ENCODE measurements around the gene MYO7A.

MYO7A gene

DNA sequence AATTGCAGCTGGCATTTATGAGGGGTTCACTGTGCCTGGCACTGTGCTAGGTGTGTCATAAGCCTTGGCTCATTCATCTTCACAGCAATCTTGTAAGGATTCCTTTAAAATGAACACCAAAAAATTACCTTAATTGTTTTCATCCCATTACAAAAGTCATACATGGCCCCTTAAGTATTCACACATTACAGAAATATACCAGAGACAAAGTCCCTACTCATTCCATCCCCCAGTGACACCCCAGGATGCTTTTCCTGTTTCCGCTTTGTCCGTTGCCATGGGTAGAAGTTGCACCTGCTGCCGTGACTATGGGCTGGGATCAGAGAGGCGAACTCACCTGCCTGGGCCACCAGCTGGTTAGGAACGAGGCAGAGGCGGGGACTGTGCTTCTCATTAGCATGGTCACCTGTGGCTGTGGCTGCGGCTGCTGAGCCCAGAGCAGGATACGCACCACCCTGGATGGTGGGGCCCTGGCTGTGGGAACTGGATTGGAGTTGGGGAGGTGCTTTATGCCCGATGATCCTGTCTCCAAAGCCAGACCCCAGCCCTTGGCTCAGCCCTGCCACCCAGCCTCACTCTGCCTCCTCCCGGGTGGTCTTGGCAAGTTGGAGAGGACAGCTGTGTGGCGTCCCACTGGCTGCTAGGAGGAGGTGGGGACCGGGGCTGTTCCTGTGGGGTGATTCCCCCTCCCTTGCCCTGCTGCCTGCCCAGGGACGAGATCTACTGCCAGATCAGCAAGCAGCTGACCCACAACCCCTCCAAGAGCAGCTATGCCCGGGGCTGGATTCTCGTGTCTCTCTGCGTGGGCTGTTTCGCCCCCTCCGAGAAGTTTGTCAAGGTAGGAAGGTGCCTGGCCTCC is 60.8 kb downstream of the MYO7A start:
- DNase-seq = no peak

DNA sequence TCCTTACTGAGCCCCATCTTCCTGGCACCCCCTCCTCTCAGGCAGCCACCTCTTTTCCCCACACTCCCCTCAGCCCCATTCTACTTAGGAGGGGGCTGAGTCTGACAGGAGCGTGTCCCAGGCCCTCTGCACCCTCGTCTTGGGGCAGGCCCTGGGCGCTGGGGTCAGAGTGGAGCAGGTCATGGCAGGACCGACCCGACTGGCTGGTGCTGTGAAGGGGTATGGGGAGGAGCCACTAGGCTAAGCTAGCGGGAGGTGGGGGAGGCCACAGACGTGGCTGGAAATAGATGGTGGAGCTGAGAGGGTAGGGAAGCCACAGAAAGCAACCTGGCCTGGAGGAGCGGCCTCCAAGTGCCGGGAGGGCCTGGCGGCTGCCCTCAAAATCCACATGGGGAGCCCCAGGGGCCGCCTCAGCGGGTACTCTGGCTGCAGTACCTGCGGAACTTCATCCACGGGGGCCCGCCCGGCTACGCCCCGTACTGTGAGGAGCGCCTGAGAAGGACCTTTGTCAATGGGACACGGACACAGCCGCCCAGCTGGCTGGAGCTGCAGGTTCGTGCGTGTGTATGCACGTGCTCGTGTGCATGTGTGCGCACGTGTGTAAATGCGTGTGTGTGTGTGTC is 61.7 kb downstream of the MYO7A start:
- DNase-seq = no peak

DNA sequence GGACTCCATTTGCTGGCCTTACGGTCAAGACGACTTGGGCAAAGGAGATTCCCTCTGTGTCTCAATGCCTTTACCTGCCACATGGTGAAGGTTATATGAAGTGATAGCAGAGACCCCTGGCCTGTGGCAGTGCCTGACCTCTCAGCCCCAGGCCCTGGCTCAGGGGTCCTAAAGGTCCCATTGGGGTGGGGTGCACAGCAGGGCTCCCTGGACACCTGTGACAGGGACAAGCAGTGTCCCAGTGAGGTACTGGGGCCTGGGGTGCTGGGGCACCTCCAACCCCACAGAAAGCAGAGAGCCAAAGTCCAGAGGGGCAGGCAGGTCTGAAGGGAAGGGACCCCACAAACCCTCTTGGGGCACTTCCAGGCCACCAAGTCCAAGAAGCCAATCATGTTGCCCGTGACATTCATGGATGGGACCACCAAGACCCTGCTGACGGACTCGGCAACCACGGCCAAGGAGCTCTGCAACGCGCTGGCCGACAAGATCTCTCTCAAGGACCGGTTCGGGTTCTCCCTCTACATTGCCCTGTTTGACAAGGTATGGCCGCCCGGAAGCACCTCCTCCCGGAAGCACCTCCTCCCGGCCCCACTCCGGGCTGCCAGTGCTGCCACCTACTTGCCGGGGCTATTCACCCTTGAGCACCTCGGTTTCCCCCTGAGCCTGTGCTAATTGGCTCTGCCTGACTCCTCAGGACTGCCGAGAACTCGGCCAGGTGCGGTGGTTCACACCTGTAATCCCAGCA is 62.5 kb downstream of the MYO7A start:
- no peak for DNase-seq

DNA sequence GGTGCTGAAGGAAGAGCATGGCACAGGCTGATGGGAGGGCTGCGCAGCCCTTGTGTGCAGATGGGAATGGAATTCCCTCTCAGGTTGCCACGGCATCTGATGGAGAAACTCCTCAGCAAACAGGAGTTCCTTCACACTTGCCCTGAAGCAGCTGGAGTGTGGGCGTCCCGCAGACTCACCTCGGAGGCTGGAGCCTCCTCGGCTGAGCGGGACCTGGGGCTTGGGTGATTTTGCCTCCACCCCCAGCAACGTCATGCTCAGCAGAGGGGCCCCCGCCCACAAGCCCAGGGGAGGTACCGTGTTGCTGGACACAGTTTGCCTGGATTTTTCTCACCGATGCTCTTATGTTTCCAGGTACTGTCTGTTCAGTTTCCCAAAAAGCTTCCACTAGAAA is 63.4 kb downstream of the MYO7A start:
- no peak for DNase-seq

DNA sequence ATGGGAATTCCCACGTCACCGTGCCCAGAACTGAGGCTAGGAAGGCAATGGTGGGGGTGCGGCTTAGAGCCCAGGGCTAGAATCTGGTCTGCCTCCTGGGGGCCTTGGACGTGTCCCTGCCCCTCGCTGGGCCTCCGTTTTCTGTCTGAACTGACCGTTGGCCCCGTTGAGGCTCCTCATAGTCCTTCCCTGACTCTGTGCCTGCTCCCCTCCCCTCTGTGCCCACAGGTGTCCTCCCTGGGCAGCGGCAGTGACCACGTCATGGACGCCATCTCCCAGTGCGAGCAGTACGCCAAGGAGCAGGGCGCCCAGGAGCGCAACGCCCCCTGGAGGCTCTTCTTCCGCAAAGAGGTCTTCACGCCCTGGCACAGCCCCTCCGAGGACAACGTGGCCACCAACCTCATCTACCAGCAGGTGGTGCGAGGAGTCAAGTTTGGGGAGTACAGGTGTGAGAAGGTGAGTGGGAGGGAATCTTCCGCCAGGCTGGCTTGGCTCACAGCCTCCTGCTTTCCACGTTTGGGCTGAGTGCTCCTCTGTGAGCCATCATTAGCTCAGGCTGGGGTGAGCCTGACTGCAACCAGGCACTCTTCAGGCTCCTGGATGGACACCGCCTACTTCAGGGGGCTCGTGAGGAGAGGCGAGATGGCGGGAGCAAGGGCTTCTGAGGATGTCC is 63.9 kb downstream of the MYO7A start:
- no peak for DNase-seq

DNA sequence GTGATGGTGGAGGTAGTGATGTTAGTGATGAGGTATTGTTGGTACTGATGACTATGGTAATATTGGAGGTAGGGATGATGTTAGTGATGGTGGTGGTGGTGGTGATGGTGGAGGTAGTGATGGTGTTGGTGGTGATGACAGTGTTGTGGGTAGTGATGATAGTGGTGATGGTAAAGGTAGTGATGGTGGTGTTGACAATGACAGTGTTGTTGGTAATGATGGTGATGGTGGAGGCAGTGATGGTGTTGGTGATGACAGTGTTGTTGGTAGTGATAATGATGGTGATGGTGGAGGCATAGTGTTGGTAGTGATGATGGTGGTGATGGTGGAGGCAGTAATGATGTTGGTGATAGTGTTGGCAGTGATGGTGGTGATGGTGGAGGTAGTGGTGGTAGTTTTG is 65.1 kb downstream of the MYO7A start:
- DNase-seq = no peak

DNA sequence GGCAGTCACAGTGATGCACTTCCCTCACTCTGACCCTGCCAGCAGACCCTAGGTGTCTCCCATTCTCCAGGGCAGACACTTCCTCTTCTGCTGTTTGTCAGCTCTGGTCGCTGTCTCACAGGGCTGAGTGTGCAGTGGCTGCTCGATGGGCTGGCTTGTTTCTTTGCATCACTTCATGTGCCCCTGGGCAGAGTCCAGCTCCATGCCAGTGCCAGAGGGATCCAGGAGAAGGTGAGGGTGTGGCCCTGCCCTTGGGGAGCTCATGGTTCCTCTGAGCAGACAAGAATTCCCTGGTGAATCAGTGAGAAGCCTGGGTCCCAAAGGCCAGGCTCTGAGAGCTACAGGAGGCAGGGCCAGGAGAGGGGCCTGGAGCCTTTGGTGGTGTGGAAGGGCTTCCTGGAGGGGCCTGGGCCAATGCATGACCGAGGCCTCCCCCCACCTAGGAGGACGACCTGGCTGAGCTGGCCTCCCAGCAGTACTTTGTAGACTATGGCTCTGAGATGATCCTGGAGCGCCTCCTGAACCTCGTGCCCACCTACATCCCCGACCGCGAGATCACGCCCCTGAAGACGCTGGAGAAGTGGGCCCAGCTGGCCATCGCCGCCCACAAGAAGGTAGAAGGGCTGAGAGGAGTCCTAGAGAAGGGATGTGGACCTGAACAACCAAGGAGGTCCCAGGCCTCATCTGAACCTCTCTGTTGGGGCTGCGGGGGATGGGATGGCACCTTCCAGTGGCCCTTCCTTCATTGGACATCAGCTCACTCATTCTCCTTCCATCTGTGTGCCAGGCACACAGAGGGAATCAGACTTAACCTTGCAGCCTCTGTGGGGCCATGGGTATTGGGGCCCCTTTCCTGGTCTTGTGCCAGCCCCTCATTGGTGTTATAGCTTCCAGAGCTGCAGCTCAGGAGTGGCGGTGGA is 66.1 kb downstream of the MYO7A start:
- no peak for DNase-seq

DNA sequence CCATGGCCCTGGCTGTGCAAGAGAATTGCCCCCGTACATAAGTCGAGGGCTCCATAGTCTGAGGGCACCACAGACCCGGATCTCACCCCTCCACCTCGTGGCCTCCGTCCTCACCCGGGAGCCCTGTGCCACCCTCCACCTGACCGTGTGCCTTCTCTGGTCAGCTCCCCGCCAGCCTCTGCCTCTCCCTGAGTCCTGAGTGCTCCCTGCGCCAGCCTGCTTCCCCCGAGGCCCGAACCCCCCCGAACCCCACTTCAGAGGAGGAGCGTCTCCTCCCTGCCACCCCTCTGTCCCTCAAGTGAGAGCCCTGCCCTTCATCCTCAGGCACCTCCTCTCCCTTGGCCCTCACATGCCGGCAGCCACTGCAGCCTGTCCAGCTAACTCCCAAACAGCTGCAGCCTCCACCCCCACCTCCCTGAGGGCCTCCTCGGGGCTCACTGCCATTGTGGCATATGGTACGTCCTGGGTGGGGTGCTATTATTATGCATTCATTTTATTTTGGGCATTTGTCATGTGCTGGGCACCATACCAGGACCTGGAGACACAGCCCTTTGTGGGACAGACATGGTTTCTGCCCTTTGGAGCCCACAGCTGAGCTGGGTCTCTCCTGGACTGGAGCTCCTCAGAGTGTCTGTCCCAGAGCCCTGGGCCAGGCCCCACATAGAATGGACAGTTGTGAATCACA is 67.2 kb downstream of the MYO7A start:
- DNase-seq = peak; percentile 27

DNA sequence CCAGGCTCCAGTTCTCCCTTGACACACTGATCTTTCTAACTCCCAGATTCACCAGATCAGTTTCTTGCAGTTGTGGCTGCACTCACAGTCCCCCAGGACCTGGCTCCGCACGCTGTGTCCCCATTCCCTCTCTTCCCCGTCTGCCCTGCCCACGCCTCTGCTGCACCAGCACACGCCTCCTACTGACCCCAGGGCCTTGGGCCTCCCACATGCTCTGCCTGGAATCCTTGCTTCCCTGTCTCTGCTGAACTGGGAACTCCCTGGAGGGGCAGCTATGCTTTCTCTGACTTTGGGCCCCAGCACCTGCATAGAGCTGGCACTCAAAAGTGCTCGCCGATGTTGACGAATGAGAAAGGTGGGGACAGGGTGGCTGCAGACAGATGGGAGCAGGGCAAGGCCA is 68.9 kb downstream of the MYO7A start:
- DNase-seq = no peak

DNA sequence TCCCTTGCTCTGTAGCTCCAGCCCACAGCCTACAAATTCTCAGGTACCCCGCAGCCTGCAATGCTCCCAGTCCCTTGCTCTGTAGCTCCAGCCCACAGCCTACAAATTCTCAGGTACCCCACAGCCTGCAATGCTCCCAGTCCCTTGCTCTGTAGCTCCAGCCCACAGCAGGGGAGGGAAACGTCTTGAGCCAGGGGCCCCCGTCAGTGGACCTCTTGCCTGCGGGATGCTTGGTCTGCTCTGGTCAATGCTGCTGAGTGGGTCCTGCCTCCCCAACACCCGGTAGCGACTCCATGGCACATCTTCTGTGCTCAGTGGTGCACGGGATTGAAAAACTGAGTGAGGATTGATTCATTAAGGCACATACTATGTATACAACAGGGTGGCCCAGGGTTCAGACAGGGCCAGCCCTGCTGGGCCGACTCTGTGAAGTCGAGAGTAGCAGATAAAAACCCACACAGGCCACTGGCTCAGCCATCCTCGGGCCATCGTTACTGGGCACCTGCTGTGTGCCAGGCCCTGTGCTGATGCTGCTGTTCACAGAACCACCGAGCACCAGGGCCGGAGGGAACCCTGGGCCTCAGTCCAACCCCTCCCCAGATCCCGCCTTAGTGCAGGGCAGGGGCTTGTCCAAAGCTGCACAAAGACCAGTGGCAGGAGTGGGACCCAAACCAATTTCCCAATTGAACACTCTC is 69.7 kb downstream of the MYO7A start:
- no peak for DNase-seq

DNA sequence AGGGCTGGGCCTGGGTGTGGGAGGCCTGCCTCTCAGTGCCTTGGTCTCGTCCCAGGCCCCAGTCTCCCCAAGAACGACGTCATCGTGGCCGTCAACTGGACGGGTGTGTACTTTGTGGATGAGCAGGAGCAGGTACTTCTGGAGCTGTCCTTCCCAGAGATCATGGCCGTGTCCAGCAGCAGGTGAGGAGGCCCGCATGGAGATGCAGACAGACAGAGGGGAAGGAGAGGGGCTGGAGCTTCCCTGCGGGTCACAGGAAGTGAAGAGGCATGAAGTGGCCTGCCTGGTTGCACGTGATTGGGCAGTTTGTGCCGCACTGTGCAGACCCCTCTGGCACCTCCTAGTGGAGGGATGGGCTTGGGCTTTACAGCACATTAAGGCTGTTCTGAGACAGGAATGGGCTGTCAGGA is 70.4 kb downstream of the MYO7A start:
- no peak for DNase-seq

DNA sequence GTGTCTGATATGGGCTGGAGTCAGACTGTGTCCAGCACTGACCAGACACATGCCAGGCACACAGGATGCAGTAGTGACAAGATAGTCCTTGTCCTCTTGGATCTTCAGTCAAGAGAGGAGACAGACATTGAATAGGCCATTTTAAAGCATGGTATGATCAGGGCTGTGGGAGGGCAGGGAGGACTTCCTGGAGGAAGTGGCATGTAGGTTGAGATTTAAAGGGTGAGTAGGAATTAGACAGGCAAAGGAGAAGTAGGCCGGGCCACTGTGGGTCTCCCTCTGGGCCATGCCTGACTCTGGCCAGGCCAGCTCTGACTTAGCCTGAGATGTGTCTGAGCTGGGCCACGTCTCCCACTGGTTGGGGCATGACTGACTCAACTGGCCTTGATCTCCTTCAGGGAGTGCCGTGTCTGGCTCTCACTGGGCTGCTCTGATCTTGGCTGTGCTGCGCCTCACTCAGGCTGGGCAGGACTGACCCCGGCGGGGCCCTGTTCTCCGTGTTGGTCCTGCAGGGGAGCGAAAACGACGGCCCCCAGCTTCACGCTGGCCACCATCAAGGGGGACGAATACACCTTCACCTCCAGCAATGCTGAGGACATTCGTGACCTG is 71.2 kb downstream of the MYO7A start:
- DNase-seq = no peak

DNA sequence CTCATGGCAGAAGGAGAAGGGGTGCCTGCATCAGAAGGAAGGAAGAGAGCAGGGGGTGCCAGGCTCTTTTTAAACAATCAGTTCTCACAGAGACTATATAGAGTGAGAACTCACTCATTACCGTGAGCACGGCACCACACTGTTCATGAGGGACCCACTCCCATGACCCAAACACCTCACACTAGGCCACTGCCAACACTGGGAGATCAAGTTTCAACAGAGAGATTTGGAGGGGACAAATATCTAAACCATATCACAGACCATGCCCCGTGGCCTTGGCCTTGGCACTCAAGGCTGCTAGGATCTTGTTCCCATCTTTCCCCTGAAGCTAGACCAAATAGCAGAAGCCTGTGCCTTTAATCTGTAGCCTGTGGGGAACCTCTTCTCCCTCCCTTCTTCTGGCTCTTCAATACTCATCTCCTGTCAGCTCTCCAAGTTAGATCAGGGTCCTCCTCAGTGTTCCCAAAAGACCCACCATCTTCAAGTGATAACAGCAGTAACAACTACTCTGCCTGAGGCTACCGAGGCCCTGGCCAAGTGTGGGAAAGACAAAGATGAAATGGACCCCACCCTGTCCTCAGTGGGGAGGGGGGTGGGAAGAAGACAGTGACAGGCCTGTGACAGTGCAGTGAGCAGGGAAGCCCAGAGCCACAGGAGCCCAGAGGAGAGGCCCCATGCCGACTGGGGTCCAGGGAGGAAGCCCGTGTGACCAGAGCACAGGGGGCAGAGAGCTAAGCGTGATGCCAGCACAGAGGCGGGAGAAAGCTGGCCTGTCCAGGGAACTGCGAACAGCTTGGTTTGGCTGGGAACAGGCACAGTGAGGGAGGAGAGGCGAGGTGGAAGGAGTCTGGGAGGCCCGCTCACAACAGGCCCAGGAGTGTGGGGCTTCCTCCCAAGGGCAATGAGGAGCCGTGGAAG is 72.6 kb downstream of the MYO7A start:
- DNase-seq = no peak

DNA sequence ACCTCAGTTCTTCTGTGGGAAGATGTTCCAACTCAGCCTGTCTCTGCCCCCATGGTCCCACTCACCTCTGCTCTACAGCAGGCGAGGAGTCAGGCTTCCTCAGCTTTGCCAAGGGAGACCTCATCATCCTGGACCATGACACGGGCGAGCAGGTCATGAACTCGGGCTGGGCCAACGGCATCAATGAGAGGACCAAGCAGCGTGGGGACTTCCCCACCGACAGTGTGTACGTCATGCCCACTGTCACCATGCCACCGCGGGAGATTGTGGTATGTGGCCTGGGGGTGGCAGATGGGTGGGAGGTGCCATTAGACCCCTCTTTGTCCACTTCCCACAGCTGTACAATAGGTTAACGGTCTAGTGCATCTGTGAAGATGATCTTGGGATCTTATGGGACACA is 73.3 kb downstream of the MYO7A start:
- no peak for DNase-seq

DNA sequence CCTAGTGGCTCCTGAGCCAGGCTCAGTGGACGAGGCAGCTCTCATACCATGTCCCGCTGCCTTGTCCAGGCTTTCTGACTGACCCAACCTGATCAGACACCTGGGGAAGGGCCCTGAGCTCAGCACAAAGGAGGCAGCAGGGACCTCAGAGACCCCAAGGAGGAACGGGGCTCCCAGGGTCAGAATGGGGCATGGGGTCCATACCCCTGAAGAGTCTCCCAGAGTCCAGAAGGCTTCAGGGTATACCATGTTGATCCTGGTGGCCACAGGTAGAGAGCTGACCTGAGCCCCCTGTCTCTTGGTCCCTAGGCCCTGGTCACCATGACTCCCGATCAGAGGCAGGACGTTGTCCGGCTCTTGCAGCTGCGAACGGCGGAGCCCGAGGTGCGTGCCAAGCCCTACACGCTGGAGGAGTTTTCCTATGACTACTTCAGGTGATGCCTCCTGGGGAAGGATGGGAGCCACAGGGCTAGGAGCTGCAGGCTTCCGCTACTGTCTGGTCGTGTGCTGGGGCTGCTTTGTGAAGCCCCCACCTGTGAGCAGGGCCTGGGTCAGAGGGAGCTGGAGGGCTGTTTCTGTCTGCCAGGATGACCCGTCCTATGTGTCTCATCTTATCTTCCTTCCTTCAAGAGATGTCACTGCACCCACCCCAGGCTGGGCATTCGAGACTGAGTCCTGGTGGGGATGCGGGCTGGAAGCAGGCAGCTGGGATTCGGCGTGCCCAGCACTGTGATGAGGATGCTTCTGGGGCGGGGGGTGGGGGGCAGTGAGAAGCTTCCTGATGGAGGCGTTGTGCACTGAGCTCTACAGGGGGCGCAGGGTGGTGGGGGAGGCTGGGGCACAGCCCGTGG is 74.2 kb downstream of the MYO7A start:
- no peak for DNase-seq

DNA sequence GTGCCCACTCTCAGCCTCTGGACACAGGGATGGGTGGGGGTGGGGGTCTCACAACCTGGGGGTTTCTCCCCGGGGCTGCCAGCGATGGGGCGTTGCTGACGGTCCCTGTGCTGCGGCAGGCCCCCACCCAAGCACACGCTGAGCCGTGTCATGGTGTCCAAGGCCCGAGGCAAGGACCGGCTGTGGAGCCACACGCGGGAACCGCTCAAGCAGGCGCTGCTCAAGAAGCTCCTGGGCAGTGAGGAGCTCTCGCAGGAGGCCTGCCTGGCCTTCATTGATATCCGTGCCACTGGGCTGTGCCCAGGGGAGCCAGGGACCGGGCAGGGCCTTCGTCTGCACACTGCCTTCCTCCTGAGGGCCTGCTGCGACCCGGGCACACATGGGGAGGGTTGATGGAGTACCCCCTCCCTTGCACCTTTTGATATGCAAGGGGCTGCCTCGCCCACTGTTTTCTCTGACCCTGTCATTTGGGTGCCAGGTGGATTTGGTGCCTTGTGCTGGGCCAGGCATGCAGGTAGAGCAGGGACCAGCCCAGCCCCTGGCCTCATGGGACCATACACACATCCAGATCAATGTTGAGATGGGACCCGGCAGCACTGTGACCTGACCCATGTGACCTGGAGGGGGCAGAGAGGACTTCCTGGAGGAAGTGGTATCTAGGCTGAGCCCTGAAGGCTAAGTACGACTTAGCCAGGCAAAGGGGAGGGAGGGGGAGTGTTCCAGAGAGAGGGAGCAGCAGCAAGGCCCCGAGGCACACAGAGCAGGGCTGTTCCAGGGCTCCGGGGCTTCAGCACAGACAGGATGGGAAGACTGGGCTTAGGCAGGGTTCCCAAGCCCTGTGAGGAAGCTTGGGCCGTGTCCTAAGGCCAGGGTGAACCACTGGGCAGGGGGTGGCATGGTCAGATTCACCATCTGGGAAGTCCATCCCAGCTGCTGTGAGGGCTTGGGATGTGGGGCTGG is 75.2 kb downstream of the MYO7A start:
- no peak for DNase-seq

Measured in NCI-H524 treated with DMSO at 0.1 percent for 48 hours (cell line).